ENCODE results near the gene DPM3. TPM values are rescaled to one million over a fixed set of nuclear protein-coding genes. Genes with fewer than 3 reads are reported as not detected.

The DPM3 gene
- total and polyA plus RNA-seq, 2 of the 13 experiments (the other 11 are each of a cell fraction or from before 2014, with no cell fraction given) = 23.2 to 53.4 TPM

DNA sequence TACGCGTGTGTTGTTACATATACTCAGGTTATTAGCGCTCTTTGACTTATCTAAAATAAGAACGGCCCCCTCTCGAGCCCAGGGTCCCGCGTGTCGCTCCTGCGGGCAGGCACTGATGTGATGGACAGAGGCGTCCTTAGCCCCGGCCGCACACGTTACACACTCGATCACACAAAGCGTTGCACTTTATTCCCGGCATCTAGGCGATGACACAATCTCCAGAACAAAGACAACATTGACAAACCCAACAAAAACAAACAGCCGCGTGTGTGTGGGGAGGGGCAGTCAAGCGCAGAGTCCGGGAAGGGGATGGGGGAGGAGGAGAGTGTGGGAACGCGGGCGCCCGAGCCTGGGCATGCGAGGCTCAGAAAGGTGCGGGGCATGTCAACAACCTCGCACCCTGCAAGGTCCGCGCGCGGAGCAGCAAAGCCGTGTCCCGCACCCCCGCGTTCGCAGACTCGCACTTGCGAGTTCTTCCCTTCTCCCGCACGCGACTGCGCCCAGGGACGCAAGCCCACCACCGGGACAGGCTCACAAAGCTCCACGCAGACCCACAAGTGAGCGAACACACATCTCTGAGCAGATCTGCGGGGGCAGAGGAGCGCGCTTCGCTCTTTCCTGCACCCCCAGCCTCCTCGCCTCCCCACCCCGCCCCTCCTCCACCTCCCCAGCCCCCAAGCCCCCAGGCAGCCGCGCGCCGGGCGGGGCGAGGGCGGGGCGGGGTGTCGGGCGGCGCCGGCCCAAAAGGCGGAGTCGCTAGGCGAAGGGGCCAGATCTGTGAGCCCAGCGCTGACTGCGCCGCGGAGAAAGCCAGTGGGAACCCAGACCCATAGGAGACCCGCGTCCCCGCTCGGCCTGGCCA, 13.0 kb downstream of the DPM3 start, which contains the start of gene EFNA1 (continued):
- TF ChIP-seq, protein P1, sequence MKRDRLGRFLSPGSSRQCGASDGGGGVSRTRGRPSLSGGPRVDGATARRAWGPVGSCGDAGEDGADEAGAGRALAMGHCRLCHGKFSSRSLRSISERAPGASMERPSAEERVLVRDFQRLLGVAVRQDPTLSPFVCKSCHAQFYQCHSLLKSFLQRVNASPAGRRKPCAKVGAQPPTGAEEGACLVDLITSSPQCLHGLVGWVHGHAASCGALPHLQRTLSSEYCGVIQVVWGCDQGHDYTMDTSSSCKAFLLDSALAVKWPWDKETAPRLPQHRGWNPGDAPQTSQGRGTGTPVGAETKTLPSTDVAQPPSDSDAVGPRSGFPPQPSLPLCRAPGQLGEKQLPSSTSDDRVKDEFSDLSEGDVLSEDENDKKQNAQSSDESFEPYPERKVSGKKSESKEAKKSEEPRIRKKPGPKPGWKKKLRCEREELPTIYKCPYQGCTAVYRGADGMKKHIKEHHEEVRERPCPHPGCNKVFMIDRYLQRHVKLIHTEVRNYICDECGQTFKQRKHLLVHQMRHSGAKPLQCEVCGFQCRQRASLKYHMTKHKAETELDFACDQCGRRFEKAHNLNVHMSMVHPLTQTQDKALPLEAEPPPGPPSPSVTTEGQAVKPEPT (CRISPR knock-in tag; IDR thresholded peaks at IDR 0.05; ENCODE audit: low read depth) = peak; percentile 93; the same call in 1 of the 2 replicates
- TF ChIP-seq FOXP1 (IDR thresholded peaks at IDR 0.05) (peak; percentile 89), FOXP1 (CRISPR knock-in tag; IDR thresholded peaks at IDR 0.05) (peak; percentile 98), ZNF251 (CRISPR knock-in tag; IDR thresholded peaks at IDR 0.05) (no peak), TOE1 (CRISPR knock-in tag; IDR thresholded peaks at IDR 0.05) (0 out of 2 replicates have a peak, but pooled peaks have one; percentile 55), CCDC6 (CRISPR knock-in tag; IDR thresholded peaks at IDR 0.05) (no peak), NFYB (CRISPR knock-in tag; IDR thresholded peaks at IDR 0.05) (no peak; the same call in 1 of the 2 replicates), NR2F6 (IDR thresholded peaks at IDR 0.05) (peak; percentile 87), NR2F6 (CRISPR knock-in tag; IDR thresholded peaks at IDR 0.05) (peak; percentile 93), NR2F2 (IDR thresholded peaks at IDR 0.05; ENCODE audit: borderline replicate concordance, low read depth) (no peak), GABPB1 (CRISPR knock-in tag; IDR thresholded peaks at IDR 0.05) (peak; percentile 72), ZNF296 (CRISPR knock-in tag; conservative IDR thresholded peaks at IDR 0.05) (peak; percentile 48; the same call in 1 of the 2 replicates), YEATS4 (CRISPR knock-in tag; IDR thresholded peaks at IDR 0.05; ENCODE audit: borderline replicate concordance) (no peak; the same call in 1 of the 2 replicates), MAZ (IDR thresholded peaks at IDR 0.05; ENCODE audit: borderline replicate concordance, low read depth, low read length) (peak; percentile 93), MAZ (CRISPR knock-in tag; IDR thresholded peaks at IDR 0.05; ENCODE audit: low read depth) (peak; percentile 74; the same call in 1 of the 2 replicates), RARA (CRISPR knock-in tag; IDR thresholded peaks at IDR 0.05) (peak; percentile 98)
- TF ChIP-seq, protein P2, sequence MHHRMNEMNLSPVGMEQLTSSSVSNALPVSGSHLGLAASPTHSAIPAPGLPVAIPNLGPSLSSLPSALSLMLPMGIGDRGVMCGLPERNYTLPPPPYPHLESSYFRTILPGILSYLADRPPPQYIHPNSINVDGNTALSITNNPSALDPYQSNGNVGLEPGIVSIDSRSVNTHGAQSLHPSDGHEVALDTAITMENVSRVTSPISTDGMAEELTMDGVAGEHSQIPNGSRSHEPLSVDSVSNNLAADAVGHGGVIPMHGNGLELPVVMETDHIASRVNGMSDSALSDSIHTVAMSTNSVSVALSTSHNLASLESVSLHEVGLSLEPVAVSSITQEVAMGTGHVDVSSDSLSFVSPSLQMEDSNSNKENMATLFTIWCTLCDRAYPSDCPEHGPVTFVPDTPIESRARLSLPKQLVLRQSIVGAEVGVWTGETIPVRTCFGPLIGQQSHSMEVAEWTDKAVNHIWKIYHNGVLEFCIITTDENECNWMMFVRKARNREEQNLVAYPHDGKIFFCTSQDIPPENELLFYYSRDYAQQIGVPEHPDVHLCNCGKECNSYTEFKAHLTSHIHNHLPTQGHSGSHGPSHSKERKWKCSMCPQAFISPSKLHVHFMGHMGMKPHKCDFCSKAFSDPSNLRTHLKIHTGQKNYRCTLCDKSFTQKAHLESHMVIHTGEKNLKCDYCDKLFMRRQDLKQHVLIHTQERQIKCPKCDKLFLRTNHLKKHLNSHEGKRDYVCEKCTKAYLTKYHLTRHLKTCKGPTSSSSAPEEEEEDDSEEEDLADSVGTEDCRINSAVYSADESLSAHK (CRISPR knock-in tag; IDR thresholded peaks at IDR 0.05; ENCODE audit: borderline replicate concordance) = no peak
- TF ChIP-seq, protein P3, sequence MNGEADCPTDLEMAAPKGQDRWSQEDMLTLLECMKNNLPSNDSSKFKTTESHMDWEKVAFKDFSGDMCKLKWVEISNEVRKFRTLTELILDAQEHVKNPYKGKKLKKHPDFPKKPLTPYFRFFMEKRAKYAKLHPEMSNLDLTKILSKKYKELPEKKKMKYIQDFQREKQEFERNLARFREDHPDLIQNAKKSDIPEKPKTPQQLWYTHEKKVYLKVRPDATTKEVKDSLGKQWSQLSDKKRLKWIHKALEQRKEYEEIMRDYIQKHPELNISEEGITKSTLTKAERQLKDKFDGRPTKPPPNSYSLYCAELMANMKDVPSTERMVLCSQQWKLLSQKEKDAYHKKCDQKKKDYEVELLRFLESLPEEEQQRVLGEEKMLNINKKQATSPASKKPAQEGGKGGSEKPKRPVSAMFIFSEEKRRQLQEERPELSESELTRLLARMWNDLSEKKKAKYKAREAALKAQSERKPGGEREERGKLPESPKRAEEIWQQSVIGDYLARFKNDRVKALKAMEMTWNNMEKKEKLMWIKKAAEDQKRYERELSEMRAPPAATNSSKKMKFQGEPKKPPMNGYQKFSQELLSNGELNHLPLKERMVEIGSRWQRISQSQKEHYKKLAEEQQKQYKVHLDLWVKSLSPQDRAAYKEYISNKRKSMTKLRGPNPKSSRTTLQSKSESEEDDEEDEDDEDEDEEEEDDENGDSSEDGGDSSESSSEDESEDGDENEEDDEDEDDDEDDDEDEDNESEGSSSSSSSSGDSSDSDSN (CRISPR knock-in tag; IDR thresholded peaks at IDR 0.05) = peak; percentile 78
- TF ChIP-seq, protein P4, sequence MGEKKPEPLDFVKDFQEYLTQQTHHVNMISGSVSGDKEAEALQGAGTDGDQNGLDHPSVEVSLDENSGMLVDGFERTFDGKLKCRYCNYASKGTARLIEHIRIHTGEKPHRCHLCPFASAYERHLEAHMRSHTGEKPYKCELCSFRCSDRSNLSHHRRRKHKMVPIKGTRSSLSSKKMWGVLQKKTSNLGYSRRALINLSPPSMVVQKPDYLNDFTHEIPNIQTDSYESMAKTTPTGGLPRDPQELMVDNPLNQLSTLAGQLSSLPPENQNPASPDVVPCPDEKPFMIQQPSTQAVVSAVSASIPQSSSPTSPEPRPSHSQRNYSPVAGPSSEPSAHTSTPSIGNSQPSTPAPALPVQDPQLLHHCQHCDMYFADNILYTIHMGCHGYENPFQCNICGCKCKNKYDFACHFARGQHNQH (CRISPR knock-in tag; IDR thresholded peaks at IDR 0.05) = peak; percentile 88; the same call in 1 of the 2 replicates
- TF ChIP-seq, protein P5, sequence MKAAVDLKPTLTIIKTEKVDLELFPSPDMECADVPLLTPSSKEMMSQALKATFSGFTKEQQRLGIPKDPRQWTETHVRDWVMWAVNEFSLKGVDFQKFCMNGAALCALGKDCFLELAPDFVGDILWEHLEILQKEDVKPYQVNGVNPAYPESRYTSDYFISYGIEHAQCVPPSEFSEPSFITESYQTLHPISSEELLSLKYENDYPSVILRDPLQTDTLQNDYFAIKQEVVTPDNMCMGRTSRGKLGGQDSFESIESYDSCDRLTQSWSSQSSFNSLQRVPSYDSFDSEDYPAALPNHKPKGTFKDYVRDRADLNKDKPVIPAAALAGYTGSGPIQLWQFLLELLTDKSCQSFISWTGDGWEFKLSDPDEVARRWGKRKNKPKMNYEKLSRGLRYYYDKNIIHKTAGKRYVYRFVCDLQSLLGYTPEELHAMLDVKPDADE (CRISPR knock-in tag; IDR thresholded peaks at IDR 0.05) = 0 out of 2 replicates have a peak, but pooled peaks have one; percentile 29
